Measurements from ENCODE around the gene MCF2L. TPM values are rescaled to one million over a fixed set of nuclear protein-coding genes. Genes with fewer than 3 reads are reported as not detected.
"Not testable (repeated sequence)": the region's sequence is repeated elsewhere in the genome, so short reads cannot be mapped to it uniquely, and the experiment has no call there.

The MCF2L gene
- total RNA-seq, 4 donors from 2014 or later = 12.8 to 169 (median 41.5) TPM

DNA sequence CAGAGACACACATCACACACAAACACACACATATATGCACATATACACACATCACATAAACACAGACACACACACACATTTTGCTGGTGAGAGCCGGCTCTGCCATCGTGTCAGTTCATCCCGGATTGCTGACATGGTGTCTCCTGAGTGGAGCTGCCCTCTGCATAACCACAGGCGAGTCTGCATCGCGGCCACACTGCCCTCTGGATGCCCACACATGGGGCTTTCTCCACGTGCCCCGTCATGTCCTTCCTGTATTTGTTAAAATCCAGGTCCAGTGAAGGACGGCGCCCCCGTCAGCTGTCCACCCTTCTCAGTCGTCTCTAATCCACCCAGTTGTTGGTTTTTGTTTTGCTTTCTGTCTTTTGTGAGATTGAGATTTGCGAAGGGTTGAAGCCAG is 84.0 kb downstream of the MCF2L start:
- no peak for ATAC-seq (ENCODE audit: low FRiP score)
- TF ChIP-seq, protein P1, sequence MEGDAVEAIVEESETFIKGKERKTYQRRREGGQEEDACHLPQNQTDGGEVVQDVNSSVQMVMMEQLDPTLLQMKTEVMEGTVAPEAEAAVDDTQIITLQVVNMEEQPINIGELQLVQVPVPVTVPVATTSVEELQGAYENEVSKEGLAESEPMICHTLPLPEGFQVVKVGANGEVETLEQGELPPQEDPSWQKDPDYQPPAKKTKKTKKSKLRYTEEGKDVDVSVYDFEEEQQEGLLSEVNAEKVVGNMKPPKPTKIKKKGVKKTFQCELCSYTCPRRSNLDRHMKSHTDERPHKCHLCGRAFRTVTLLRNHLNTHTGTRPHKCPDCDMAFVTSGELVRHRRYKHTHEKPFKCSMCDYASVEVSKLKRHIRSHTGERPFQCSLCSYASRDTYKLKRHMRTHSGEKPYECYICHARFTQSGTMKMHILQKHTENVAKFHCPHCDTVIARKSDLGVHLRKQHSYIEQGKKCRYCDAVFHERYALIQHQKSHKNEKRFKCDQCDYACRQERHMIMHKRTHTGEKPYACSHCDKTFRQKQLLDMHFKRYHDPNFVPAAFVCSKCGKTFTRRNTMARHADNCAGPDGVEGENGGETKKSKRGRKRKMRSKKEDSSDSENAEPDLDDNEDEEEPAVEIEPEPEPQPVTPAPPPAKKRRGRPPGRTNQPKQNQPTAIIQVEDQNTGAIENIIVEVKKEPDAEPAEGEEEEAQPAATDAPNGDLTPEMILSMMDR (IDR thresholded peaks at IDR 0.05) = no peak
- no peak for DNase-seq (ENCODE audit: low spot score)

- TF ChIP-seq, protein P1 (IDR thresholded peaks at IDR 0.05) = no peak
- DNase-seq (ENCODE audit: low spot score) (no peak), ATAC-seq (ENCODE audit: low FRiP score) (no peak)
Observed at GRCh38 chr13:113053376-113053775, 84.4 kb downstream of the MCF2L start.

GRCh38 chr13:113053801-113054604 is 85.0 kb downstream of the MCF2L start:
- TF ChIP-seq, protein P1 (IDR thresholded peaks at IDR 0.05) = no peak
- ATAC-seq (ENCODE audit: low FRiP score) (no peak), DNase-seq (ENCODE audit: low spot score) (no peak)

DNA sequence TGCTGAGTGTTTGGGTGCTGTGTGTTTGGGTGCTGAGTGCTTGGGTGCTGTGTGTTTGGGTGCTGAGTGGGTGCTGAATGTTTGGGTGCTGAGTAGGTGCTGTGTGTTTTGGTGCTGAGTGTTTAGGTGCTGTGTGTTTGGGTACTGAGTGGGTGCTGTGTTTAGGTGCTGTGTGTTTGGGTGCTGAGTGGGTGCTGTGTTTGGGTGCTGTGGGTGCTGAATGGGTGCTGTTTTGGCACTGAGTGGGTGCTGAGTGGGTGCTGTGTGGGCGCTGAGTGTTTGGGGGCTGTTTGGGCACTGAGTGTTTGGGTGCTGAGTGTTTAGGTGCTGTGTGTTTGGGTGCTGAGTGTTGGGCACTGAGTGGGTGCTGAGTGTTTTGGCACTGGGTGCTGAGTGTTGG is 88.1 kb downstream of the MCF2L start:
- DNase-seq (ENCODE audit: low spot score) (no peak), ATAC-seq (ENCODE audit: low FRiP score) (no peak)
- TF ChIP-seq, protein P1 (IDR thresholded peaks at IDR 0.05) = no peak

- ATAC-seq (ENCODE audit: low FRiP score); DNase-seq (ENCODE audit: low spot score): not testable (repeated sequence)
Observed at GRCh38 chr13:113057559-113057958, 88.5 kb downstream of the MCF2L start.

GRCh38 chr13:113058129-113058987 is 89.3 kb downstream of the MCF2L start:
- TF ChIP-seq, protein P1 (IDR thresholded peaks at IDR 0.05) = no peak
- no peak for ATAC-seq (ENCODE audit: low FRiP score)
- no peak for DNase-seq (ENCODE audit: low spot score)

GRCh38 chr13:113058988-113059850 is 90.2 kb downstream of the MCF2L start:
- DNase-seq (ENCODE audit: low spot score) (no peak), ATAC-seq (ENCODE audit: low FRiP score) (no peak)
- TF ChIP-seq, protein P1 (IDR thresholded peaks at IDR 0.05) = no peak

All from omental fat pad (tissue), 4 donors.